ENCODE results near the gene WBP2NL.

Gene WBP2NL

DNA sequence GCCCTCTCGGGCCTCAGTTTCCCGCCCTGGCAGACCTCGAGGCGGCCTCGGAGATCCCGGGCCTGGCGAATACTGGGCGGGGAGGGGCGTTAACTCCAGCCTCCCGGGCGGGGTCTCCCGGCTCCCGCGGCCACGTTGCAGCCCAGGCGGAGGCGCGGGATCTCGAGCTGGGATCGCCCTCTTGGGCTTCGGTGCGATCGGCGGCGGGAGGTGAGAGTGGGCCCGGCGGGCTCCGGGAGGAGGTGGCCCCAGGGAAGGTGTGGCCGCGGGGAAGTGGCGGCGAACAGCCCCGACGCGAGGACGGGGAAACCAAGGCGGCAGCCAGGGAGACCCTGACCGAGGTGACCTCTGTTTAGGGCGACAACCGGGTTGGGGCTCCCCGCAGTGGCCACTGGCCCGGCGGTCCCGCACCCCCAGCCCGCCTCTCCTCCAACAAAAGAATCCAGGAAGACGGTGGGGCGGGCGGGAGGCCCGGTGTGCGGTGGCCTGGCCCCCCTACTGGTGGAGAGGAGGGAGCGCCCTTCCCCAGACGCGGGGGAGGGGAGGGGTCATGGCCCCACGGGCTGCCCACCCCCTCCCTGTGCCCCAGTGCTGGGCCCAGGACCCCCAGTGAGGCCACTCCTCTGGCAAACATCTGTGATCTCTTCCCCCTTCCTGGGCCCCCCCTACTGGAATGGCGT is 75.7 kb downstream of the WBP2NL start, which contains the start of gene PHETA2:
Gene PHETA2, plus strand, starts transcription at position 117 of the 680 bp plus-strand sequence. CDS start 3,046 bp downstream, outside the sequence.
- Histone ChIP-seq H3K27me3 (ENCODE audit: insufficient read depth, low read length) (peaks cover 17% of the 10 kb centered on the region), H3K36me3 (ENCODE audit: insufficient read depth, low read length) (peaks cover 4% of the 10 kb centered on the region; the same call in 1 of the 2 replicates), H3K9me3 (ENCODE audit: insufficient read depth, low read depth, low read length) (no peaks in the 10 kb centered on the region), H3K4me1 (ENCODE audit: insufficient read depth, low read length) (peaks cover 20% of the 10 kb centered on the region), H3K4me3 (ENCODE audit: low read length) (peak within 1 kb of the TSS; percentile 59), H3K9ac (ENCODE audit: low read depth, low read length) (peak within 1 kb of the TSS; percentile 91), H3K27ac (ENCODE audit: low read depth, low read length) (no peak within 1 kb of the TSS)
- 5% methylated on average over 55 of the region's 55 CpGs for WGBS

DNA sequence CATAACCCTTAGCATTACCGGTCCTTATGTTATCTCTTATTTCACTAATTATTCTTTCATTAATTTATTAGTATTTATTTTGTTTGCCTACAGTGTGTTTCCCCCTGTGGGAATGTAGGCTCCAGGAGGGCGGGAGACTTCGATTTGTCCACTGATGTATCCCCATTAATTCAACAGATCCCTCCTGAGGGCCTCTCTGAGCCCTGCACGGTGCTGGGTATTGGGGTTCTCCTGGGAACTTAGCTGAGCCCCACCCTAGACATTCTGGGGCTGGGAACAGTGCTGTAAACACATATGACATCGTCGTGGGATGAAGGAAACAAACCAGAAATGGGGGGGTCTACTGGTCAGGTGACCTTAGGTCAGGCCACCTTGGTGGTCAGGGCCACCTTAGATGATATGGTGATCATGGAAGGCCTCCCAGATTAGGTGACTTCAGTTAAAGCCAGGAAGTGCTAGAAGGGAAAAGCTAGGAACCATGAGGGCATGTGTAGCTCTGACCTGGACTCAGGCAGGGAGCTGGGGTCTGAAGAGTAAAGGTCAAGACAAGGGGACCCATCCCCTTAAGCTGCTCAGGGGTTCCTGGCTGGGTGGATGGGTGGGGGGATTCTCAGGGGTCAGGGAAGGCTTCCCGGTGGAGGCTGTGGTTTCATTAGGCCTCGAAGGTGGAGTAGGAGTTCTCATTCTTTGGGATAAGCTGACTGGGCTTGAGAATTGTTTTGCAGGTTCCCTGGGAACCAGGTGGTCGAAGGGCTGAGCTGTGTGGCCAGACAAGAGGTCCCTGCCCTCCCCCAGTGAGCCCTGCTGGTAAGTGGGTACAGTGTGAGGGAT is 76.5 kb downstream of the WBP2NL start:
- H3K4me3 ChIP-seq (ENCODE audit: low read length): peak overlapping the region; percentile 59
- H3K9me3 ChIP-seq (ENCODE audit: insufficient read depth, low read depth, low read length): no peaks in the 10 kb centered on the region
- peak overlapping the region; percentile 91 for H3K9ac ChIP-seq (ENCODE audit: low read depth, low read length)
- WGBS: 96% methylated on average over 8 of the region's 9 CpGs
- peaks cover 4% of the 10 kb centered on the region; the same call in 1 of the 2 replicates for H3K36me3 ChIP-seq (ENCODE audit: insufficient read depth, low read length)
- H3K27me3 ChIP-seq (ENCODE audit: insufficient read depth, low read length): peaks cover 17% of the 10 kb centered on the region
- H3K4me1 ChIP-seq (ENCODE audit: insufficient read depth, low read length): peaks cover 15% of the 10 kb centered on the region
- H3K27ac ChIP-seq (ENCODE audit: low read depth, low read length): no peak overlapping the region

DNA sequence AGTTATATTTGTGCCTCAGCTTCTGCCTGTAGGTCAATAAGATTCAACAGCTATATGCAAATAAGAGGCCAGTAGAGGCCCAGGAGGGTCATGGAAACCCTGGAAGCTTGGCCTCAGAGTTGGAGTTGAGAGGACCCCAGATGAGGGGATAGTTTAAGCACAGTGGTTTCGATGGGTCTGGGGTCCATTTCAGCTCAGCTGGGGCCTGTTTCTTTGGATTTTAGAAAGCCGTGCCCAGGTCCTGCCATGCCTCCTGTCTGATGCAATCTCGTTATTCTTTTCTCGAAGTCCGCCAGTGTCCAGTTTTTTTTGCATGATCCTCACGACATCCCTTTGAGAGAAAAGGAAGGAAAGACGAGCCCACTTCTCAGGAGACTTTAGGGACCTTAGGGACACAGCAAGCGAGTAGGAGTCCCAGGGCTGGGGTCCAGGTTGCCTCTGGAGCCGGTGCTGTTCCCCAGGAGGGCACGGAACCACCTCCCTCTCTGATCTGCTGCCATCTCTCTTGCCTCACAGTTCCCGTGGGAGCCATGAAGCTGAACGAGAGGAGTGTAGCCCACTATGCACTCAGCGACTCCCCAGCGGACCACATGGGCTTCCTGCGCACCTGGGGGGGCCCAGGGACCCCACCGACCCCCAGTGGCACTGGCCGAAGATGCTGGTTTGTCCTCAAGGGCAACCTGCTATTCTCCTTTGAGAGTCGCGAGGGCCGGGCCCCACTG is 78.3 kb downstream of the WBP2NL start:
- Histone ChIP-seq H3K4me1 (ENCODE audit: insufficient read depth, low read length) (peaks cover 20% of the 10 kb centered on the region), H3K9ac (ENCODE audit: low read depth, low read length) (no peak overlapping the region), H3K27ac (ENCODE audit: low read depth, low read length) (no peak overlapping the region), H3K27me3 (ENCODE audit: insufficient read depth, low read length) (peaks cover 14% of the 10 kb centered on the region), H3K9me3 (ENCODE audit: insufficient read depth, low read depth, low read length) (no peaks in the 10 kb centered on the region), H3K4me3 (ENCODE audit: low read length) (no peak overlapping the region), H3K36me3 (ENCODE audit: insufficient read depth, low read length) (peaks cover 8% of the 10 kb centered on the region)
- 94% methylated on average over 20 of the region's 20 CpGs for WGBS

DNA sequence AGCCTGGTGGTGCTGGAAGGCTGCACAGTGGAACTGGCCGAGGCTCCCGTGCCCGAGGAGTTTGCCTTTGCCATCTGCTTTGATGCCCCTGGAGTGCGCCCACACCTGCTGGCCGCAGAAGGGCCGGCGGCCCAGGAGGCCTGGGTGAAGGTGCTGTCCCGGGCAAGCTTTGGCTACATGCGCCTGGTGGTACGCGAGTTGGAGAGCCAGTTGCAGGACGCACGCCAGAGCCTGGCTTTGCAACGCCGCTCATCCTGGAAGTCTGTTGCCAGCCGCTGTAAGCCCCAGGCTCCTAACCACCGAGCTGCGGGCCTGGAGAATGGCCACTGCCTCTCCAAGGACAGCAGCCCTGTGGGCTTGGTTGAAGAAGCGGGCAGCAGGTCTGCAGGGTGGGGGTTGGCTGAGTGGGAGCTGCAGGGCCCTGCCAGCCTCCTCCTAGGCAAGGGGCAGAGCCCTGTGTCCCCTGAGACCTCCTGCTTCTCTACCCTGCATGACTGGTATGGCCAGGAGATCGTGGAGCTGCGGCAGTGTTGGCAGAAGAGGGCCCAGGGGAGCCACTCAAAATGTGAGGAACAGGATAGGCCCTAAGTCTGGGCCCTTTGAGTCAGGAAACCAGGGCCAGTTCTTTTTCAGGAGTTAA is 79.0 kb downstream of the WBP2NL start:
- peaks cover 12% of the 10 kb centered on the region for H3K36me3 ChIP-seq (ENCODE audit: insufficient read depth, low read length)
- no peak overlapping the region for H3K4me3 ChIP-seq (ENCODE audit: low read length)
- no peak overlapping the region for H3K9ac ChIP-seq (ENCODE audit: low read depth, low read length)
- no peak overlapping the region for H3K27ac ChIP-seq (ENCODE audit: low read depth, low read length)
- no peaks in the 10 kb centered on the region for H3K9me3 ChIP-seq (ENCODE audit: insufficient read depth, low read depth, low read length)
- H3K4me1 ChIP-seq (ENCODE audit: insufficient read depth, low read length): peaks cover 20% of the 10 kb centered on the region
- WGBS: 93% methylated on average over 21 of the region's 21 CpGs
- peaks cover 14% of the 10 kb centered on the region for H3K27me3 ChIP-seq (ENCODE audit: insufficient read depth, low read length)

All from HUES64 (cell line).